Measurements from ENCODE around the gene USP13. TPM values are rescaled to one million over a fixed set of nuclear protein-coding genes. Genes with fewer than 3 reads are reported as not detected.

Gene USP13
- polyA plus RNA-seq, 3 donors: 13.7 to 15.9 (median 15.7) TPM

DNA sequence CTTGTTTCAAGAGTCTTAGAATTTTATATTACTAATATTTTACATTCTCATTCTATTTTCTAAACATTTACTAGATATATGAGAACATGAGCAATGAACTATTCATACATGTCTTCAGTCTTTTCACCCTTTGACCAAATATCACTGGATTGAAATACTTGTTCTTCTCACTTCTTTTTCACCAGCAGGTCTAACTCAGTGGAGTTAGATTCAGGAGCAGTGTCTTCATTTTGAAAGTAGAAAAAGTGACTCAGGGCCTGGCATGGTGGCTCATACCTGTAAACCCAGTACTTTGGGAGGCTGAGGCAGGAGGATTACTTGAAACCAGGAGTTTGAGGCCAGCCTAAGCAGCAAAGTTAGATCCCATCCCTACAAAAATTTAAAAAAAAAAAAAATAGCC lies 70.8 kb downstream of the USP13 start:
- DNase-seq (ENCODE audit: extremely low read depth in 1 of 11, low read depth in 9 of 11, low spot score in 4 of 11): no peak

DNA sequence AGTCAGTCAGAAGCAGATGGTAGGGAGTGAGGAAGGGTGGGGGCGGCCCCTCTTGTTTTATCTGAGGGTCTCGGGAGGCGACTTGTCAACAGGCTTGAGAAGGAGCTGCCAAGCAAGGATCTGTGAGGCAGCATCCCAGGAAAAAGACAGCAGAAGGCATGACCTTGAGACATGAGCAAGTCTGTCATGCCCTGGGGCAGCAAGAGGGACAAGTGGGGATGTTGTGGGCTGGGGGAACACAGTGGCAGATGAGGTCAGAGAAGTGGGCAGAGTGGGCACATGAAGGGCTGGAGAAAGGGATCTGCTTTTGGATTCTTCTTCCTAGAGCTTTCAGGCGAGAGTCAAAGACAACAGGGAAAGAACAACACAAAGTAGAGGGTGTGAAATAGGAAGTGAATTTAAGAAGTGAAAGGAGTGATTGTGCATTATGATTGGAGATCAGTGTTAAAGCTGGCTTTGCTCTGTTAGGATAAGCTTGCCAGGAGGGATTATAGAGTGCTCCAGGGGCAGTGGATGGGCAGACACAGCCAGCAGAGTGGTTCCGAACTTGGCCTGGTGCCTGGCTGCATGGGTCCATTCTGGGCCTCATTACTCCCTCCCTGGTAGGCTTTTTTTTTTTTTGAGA lies 73.3 kb downstream of the USP13 start:
- no peak for DNase-seq (ENCODE audit: extremely low read depth in 1 of 11, low read depth in 9 of 11, low spot score in 4 of 11)

GRCh38 chr3:179729086-179729485 lies 76.2 kb downstream of the USP13 start:
- no peak for DNase-seq (ENCODE audit: extremely low read depth in 1 of 11, low read depth in 9 of 11, low spot score in 4 of 11)

- no peak for DNase-seq (ENCODE audit: extremely low read depth in 1 of 11, low read depth in 9 of 11, low spot score in 4 of 11)
Measured at GRCh38 chr3:179729981-179730380, 77.1 kb downstream of the USP13 start.

- no peak for DNase-seq (ENCODE audit: extremely low read depth in 1 of 11, low read depth in 9 of 11, low spot score in 4 of 11)
Measured at GRCh38 chr3:179730506-179730905, 77.7 kb downstream of the USP13 start.

GRCh38 chr3:179731544-179731943 lies 78.7 kb downstream of the USP13 start:
- DNase-seq (ENCODE audit: extremely low read depth in 1 of 11, low read depth in 9 of 11, low spot score in 4 of 11): no peak

DNA sequence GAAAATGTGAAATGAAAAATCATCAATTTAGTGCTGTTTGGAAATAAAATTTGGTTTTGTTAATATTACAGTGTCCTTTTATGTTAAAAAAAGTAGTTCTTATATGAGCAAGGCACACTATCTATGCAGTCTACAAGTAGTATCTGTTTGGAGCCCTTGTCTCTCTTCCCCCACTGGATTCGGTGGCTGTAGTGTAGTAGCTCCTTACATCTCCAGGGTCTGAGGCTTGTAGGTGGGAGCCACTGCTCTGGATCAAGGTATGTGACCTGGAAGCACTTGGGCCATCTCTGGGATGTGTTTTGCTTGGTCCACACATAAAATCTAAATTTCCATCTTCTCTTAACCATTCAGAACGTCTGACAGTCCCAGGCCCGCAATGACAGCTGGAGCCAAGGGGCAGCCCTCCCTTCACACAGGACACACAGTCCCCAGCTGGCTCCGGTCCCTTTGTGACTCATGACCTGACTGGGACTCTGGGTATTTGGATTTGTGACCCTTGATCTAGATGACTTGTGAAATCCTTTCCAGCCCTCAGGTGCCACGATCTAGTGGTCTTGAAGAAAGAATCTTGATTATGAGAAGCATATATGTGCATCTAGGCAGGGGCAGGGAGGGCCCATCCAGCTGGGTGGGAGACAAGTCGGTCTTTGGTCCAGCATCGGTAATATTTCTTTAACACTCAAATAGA lies 80.0 kb downstream of the USP13 start:
- DNase-seq (ENCODE audit: extremely low read depth in 1 of 11, low read depth in 9 of 11, low spot score in 4 of 11): no peak

DNA sequence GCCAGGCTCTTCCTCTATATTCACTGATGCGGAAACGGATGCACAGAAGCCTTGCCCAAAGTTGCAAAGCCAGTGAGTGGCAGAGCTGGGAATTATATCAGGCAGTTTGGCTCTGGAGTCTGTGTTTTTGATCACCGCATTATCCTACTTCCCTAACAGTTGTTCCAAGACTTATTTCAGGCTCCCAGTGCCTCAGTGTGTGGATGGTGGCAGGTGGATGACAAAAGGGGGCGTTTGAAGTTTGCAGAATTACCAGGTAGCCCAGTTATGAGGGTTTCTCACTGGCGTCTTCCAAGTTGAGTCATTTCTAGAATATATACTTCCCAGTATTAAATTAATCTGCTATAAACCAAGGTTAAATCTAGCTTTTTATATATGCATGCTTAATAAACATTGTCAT lies 81.0 kb downstream of the USP13 start:
- no peak for DNase-seq (ENCODE audit: extremely low read depth in 1 of 11, low read depth in 9 of 11, low spot score in 4 of 11)

DNA sequence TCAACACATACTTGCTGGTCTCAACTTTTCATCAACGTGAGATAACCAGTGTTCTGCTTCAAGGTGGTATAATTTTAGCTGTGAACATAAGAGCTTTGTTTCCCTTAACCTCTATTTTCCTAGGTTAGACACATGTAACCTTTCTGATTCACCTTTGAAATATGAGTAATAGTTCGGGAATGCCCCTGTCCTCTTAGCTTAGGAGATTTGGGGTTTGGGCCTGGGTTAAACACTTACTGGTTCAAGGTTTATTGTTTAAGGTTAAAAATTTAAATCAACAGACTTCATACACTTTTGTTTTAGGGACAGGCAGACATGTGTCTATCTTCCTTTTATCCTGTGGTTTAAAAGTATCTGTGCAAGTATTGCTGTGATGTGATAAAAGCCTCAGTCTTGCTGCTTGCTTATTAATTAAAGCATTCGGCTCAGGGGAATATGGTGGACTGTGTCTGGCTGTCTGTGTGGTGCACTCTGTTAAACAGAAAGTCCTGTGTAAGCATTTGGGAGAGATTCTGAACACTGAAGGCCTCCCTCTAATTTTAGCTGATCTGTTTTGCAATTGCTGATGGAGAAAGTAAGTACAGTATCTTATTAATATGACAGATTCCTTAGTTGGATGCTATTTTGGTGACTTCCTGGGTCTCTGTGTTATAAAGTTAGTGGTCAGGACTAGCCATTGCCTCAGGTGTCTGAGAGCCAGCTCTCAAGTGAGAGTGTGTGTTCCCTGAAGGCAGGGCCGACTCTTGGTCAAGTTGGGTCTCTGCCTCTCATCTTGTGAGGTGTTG lies 81.8 kb downstream of the USP13 start:
- no peak for DNase-seq (ENCODE audit: extremely low read depth in 1 of 11, low read depth in 9 of 11, low spot score in 4 of 11)

GRCh38 chr3:179735321-179735720 lies 82.5 kb downstream of the USP13 start:
- DNase-seq (ENCODE audit: extremely low read depth in 1 of 11, low read depth in 9 of 11, low spot score in 4 of 11): no peak

DNA sequence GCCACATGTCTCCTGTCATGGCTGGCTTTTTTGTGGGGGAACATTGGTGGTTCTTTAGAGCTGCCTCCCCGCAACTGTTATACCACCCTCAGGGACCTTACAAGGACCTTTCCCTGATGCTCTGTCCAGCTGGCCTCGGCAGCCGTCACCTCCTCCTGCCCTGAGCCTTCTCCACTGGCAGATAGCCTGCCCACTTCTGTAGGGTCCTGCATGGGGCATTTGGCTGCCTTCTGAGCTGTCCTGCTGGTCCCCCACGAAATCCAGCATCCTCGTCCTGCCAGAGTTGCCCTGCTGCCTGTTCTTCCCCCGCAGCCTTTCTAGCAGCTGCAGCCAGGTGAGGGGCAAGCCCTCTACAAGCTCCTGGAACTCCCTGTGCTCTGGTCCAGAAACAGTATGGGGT lies 86.2 kb downstream of the USP13 start:
- no peak for DNase-seq (ENCODE audit: extremely low read depth in 1 of 11, low read depth in 9 of 11, low spot score in 4 of 11)

- DNase-seq (ENCODE audit: extremely low read depth in 1 of 11, low read depth in 9 of 11, low spot score in 4 of 11): no peak
Measured at GRCh38 chr3:179739816-179740594, 87.2 kb downstream of the USP13 start.

GRCh38 chr3:179743913-179744312 lies 91.1 kb downstream of the USP13 start:
- DNase-seq (ENCODE audit: extremely low read depth in 1 of 11, low read depth in 9 of 11, low spot score in 4 of 11): no peak

GRCh38 chr3:179744667-179745066 lies 91.8 kb downstream of the USP13 start:
- DNase-seq (ENCODE audit: extremely low read depth in 1 of 11, low read depth in 9 of 11, low spot score in 4 of 11): no peak

DNA sequence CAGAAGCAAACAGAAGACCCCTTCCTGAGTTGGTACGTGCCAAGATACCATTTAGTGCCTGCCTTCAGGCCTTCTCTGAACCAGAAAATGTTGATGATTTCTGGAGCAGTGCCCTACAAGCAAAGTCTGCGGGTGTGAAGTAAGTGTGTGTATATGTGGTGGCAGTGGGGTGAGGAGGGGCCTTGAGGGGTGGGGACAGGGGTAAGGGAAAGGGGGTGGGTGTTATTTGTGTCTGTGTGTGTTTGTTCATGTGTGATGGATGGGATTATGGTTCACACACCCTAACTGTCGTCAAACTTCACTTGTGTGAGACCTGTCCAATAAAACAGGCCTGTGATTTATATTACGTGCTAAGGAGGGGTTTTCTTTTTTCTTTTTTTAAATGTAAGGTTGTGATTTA lies 92.2 kb downstream of the USP13 start:
- no peak for DNase-seq (ENCODE audit: extremely low read depth in 1 of 11, low read depth in 9 of 11, low spot score in 4 of 11)

- no peak for DNase-seq (ENCODE audit: extremely low read depth in 1 of 11, low read depth in 9 of 11, low spot score in 4 of 11)
Measured at GRCh38 chr3:179745716-179746115, 92.9 kb downstream of the USP13 start.

GRCh38 chr3:179750720-179751328 lies 98.0 kb downstream of the USP13 start:
- DNase-seq (ENCODE audit: extremely low read depth in 1 of 11, low read depth in 9 of 11, low spot score in 4 of 11): no peak

- no peak for DNase-seq (ENCODE audit: extremely low read depth in 1 of 11, low read depth in 9 of 11, low spot score in 4 of 11)
Measured at GRCh38 chr3:179760944-179761343, 108.1 kb downstream of the USP13 start.

DNA sequence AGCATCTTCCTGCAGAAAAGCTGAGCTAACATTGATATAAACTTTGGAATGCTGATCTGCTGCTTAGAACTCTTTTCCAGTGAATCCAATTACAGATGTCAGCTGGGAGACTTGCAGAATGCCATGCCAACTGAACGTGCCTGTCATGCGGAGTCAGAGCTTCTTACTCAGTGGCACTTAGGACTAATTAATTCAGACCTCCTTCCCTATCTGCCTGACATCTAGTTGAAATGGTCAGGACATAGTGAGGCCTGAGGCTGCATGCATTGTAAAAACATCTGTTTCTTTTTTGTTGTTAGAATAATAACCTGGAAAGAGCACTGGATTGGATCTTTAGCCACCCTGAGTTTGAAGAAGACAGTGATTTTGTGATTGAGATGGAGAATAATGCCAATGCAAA lies 112.6 kb downstream of the USP13 start:
- DNase-seq (ENCODE audit: extremely low read depth in 1 of 11, low read depth in 9 of 11, low spot score in 4 of 11): no peak

Measured in renal cortex interstitium (tissue), 11 donors.